HG02885 (cell line): ENCODE data around the gene ARFIP2.
"Not testable (repeated sequence)": the region's sequence is repeated elsewhere in the genome, so short reads cannot be mapped to it uniquely, and the experiment has no call there.

Experiments
- ATAC-seq: cut with Tn5 transposase; IDR thresholded peaks from one replicate; pipeline ENCODE4 v1.9.1; 2021; ENCODE audit warnings: mild to moderate bottlenecking; ENCODE audit not compliant: unreplicated experiment, poor library complexity

Gene ARFIP2, protein sequence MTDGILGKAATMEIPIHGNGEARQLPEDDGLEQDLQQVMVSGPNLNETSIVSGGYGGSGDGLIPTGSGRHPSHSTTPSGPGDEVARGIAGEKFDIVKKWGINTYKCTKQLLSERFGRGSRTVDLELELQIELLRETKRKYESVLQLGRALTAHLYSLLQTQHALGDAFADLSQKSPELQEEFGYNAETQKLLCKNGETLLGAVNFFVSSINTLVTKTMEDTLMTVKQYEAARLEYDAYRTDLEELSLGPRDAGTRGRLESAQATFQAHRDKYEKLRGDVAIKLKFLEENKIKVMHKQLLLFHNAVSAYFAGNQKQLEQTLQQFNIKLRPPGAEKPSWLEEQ

GRCh38 chr11:6481012-6481923, at the start of gene ARFIP2, which contains the start of gene TIMM10B:
Gene ARFIP2 (minus strand): TSS chr11:6481331. CDS start chr11:6480421, 910 bp downstream.
Gene TIMM10B (plus strand): TSS chr11:6481501. CDS start chr11:6481517, 16 bp downstream.
- peak; percentile 99 for ATAC-seq

DNA sequence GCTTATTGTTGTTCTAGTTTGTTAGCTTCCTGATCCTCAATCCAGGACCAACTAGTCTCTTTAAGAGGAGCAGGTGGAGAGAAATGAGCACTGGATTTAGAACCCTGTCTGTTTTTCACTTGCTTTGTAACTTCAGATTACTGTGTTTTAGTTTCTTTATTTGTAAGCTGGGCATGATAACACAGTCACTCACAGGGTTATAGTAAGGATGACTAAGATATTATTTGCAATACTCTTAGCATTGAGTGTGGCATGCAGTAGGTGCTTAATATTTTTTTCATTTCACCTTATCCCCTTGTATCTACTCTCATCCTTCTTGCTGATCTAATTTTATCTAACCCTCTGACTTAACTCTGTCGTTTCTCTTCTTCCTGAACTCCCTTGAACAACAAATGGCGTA, 49.7 kb upstream of the ARFIP2 start:
- ATAC-seq, result no peak

DNA sequence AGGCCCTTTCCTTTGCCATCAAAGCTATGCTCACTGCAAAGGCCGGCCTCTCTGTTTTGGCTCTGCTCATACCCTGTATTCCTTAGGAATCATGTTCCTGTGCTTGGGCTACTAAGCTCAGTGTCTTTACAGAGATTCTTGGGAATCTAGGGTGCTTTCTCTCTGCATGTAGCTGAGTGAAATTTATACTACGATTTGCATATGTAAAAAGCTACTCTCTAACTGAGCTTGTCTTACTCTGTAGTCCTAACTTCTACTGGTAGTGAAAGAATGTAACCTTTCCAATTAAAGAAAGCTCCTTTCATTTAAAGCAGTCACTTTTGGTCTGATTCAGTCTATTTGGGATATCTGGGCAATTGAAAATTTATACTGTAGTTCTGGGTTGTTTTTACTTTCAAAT, 48.1 kb upstream of the ARFIP2 start:
- no peak for ATAC-seq

GRCh38 chr11:6526411-6527135, 45.4 kb upstream of the ARFIP2 start:
- ATAC-seq, result peak; percentile 72

DNA sequence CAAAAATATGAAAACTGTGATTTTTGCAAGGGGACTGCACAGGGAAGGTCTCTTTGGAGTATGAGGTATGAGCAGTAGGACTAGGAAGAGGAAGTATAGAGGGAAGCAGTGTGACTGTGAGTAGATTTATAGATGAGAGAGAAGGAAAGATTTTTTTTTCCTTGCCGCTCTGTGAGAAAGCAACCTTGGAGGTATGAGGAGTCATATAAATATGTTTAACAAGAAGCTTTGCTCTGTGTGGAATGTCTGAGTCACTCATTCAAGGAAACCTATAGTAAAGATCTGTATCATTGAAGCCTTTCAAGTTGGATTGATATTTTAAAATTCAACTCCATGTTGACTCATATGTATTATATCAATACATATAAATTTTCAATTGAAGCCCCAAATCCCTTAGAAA, 42.1 kb upstream of the ARFIP2 start:
- ATAC-seq, result no peak

DNA sequence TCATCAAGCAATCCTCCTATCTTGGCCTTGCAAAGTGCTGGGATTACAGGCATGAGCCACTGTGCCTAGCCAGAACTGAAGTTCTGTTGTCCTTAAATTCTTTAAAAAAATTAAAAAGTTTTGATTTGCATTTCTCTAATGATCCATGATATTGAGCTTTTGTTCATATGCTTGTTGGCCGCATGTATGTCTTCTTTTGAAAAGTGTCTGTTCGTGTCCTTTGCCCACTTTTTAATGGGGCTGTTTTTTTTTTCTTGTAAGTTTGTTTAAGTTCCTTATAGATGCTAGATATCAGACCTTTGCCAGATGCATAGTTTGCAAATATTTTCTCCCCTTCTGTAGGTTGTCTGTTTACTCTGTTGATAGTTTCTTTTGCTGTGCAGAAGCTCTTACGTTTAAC, 40.8 kb upstream of the ARFIP2 start:
- not testable (repeated sequence) for ATAC-seq

GRCh38 chr11:6520265-6520664, 39.1 kb upstream of the ARFIP2 start:
- ATAC-seq, result no peak

DNA sequence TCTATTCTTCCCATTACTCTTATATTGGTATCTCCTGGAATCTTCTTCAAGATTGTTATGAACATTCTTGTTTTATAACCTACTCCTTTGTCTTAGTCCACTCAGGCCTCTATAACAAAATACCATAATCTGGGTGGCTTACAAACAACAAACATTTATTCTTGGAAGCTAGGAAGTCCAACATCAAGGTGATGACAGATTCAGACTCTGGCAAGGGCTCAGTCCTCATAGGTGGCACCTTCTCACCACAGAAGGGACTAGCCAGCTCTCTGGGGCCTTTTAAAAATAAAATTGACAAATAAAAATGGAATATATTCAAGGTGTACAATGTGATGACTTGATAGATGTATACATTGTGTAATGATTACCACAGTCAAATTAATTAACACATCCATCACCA, 35.7 kb upstream of the ARFIP2 start:
- ATAC-seq, result no peak

DNA sequence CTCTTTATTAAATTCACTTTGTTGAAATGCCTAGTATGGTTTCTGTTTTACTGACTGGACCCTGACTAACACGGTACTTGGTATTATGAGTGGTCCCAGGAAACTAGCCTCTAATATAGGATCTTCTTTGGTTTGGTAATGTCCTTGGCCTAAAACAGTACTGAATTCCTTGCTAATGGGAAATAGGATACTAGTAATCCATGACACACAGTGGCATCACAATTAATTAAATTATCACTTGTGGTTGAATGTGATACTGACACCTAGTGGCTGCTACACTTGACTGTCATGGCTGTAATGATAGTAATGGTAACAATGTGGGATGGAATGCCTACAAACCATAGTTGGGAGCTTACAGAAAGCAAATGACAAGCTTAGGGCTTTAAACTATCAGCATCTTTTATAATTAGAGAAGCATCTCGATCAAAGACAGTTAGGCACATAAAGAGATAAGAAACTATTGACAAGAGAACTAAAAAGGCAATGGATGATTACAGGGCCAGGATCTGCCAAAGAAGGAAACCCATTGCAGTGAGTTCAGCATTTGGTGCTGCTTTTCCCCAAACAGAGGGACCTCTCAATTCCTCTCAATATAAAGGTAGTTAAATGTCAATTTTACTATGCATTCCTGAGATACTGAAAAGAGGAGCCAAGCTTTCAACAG, 24.6 kb upstream of the ARFIP2 start:
- no peak for ATAC-seq

DNA sequence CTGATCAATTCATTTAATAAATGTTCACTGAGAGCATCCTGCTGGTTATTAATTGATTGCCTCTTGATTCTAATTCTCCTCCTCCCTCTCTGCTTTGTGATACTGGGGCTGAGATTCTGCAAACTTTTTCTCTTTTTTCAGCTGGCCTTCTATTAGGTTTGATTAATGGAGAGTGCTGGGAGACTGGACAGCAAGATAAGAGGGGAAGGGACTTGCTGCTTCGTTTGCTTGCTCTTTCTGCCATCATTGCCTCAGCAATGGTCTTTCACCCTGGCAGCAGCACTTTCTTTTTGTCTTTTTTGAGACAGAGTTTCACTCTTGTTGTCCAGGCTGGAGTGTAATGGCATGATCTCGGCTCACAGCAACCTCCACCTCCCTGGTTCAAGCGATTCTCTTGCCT, 23.0 kb upstream of the ARFIP2 start:
- no peak for ATAC-seq

DNA sequence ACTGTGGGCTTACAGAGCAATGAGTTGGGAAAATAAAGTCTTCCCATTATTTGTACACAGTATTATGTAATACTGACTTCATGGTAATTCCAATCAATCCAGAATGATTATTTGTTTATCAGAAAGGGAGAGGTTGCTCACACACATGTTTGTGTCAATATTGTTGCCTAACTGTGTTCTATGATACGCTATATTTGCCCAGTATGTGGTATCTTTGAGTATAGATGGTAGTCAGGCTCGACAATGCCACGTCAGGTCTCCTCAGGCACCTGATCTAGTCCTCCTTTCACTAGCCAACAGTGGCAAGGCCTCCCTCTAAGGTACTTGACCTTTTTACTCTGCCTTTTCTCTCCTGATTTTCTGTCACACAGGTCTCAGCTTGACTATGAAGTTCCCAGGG, 21.3 kb upstream of the ARFIP2 start:
- ATAC-seq, result no peak

DNA sequence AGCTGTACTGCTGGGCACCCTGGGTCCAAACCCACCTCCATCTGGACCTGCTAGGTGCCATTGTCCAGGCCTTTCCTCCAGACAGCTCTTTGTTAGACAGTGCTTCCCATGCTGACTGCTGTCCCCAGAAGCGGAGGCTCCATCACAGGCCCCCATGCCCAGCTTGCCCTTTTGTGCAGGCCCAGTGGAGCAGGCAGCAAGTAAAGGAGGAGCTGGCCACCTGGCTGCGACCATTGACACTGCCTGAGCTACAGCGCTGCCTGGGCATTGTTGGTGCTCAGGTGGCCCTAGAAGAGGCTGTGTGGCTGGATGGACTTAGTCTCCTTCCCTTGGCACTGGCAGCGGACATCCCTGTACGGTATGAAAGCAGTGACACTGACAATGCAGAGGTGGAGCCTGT, 17.4 kb upstream of the ARFIP2 start:
- no peak for ATAC-seq

DNA sequence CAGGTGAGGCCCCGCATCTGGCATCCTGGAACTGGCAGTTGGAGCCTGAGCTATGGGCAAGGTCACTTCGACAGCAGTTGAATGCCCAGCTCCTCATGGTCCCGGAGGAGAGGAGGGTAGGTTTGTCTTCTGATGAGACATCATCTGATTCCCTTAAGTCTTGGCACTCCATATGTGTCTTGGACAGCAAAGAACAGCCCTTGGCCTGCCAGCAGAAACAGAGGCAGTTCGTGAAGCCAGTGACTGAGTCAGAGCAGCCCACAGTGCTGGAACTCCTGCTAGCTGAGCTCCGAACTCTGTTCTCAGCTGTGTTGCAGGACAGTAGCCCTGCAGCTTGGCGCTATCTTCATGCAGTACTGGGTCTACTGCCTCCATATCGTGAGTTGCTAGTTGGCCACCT, 17.0 kb upstream of the ARFIP2 start:
- ATAC-seq, result no peak

DNA sequence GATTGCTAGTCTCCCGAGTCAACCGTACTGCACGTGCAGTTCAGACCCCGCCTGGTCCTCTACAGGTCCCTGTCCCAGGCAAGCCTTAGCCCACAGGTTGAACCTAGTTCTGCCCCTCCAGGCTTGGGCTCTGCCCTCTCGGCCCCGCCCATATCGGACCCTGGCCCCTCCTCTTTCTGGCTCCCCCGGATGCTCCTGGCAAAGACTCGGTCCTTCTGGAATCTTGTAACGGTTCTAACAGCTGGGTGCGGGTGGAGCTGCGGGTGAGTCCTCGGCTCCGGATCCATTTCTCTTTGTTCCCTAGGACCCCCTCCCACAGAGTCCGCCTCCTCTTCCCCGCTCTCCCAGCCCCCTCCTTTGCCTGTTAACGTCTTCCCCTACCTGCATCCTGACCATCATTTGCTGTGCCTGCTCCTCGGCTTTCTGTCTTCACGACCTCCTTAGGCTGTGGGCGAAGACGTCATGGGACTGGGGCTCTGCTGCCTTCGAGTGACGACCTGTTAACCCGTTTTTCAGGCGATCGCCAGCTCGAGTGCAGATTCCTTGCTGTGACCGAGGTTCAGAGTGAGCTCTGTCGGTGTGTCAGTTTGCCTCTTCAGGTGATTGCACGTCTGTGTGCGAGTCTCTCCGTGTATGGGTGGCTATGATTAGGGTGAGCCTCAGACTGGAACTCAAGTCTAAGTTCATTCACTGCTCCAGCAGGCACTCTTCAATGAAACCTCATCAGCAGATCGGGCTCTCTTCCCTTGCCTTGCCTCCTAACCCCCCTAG, 16.1 kb upstream of the ARFIP2 start, which contains the start of gene DNHD1:
DNHD1 (plus strand) TSS at position 212 of the 771 bp plus-strand sequence. CDS start 936 bp downstream, outside the sequence.
- ATAC-seq, result no peak

DNA sequence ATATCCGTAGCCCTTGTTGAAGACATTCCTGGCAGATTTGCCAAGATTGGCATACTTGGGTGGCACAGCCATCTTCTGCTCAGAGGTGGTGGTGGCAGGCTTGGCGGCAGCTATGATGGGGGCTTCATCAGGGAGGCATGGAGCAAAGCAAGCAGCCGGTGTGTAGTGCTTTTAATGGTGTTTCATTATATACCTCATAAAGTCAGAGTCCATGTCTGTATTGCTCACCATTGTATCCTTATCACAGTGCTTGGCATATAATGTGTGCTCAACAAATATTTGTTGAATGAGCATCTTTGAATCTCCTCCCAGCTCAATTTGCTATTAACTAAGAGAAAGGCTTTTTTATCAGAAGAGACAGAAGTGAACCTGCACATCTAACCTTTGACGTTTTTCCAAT, 8.2 kb upstream of the ARFIP2 start:
- ATAC-seq, result no peak

DNA sequence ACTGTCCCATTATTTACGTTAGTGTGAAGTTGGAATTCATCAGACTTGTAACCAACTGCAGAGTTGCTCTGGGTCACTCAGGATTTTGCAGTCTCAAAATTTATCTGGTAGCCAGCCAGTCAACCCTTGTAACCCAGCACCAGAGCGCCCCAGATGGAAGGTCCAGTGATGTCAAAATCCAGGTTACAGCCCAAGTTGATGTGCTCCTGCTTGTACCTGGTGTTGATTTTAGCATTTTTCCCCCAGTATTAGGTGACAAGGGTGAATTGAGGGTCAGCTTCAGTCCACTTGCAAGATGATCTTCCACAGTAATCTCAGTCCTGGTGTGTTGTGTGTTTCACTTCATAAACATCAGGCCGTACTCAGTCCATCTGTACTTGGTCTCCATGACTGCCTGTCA, 7.7 kb upstream of the ARFIP2 start:
- ATAC-seq, result no peak

DNA sequence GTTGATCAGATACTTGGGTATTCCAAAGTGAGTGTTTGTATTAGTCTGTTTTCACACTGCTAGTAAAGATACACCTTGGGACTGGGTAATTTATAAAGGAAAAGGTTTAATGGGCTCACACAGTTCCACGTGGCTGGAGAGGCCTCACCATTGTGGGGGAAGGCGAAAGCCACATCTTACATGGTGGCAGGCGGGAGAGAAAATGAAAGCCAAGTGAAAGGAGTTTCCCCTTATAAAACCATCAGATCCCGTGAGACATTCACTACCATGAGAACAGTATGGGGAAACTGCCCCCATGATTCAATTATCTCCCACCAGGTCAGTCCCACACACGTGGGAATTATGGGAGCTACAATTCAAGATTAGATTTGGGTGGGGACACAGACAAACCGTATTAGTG, 7.2 kb upstream of the ARFIP2 start:
- ATAC-seq, result no peak

GRCh38 chr11:6486938-6487337, 5.8 kb upstream of the ARFIP2 start:
- ATAC-seq, result no peak

GRCh38 chr11:6486256-6486655, 5.1 kb upstream of the ARFIP2 start:
- ATAC-seq, result no peak
